SK-N-MC (cell line): Measurements from ENCODE around the gene PKMYT1.

Experiments used
- DNase-seq: peaks from one replicate; pipeline ENCODE4 v3.0.0-alpha.2; 2011; ENCODE audit warnings: low read depth, low spot score
- H3K27ac ChIP-seq: fragments of 200-600 bp; sonication (generic); 2 replicates; pipeline ENCODE4 v1.5.1; 2016; ENCODE audit warnings: mixed run types
- H3K36me3 ChIP-seq: fragments of 200-600 bp; sonication (generic); 2 replicates; pipeline ENCODE4 v1.6.1; 2017; ENCODE audit warnings: antibody characterized with exemption, low read length, mixed read lengths; ENCODE audit not compliant: insufficient read depth
- H3K4me3 ChIP-seq: fragments of 200-600 bp; sonication (generic); 2 replicates; pipeline ENCODE4 v1.5.1; 2016
- H3K9ac ChIP-seq: fragments of 200-600 bp; sonication (generic); 2 replicates; pipeline ENCODE4 v1.8.0; 2017; ENCODE audit warnings: mixed run types, mixed read lengths; ENCODE audit not compliant: insufficient read length
- H3K9me3 ChIP-seq: fragments of 200-600 bp; sonication (generic); 2 replicates; pipeline ENCODE4 v1.6.1; 2017; ENCODE audit warnings: low read depth, mild to moderate bottlenecking, antibody characterized with exemption, low read length, moderate library complexity, mixed read lengths
- EZH2 ChIP-seq: fragments of 200-600 bp; sonication (generic); IDR thresholded peaks from one replicate; pipeline ENCODE4 v1.6.1; 2017; ENCODE audit warnings: antibody characterized with exemption
- FOXP2 ChIP-seq: optimal IDR thresholded peaks from 2 replicates; pipeline ENCODE3; 2011; ENCODE audit warnings: mild to moderate bottlenecking, moderate library complexity; ENCODE audit not compliant: insufficient read depth; ENCODE audit errors: extremely low read length, control extremely low read depth
- POLR2AphosphoS5 ChIP-seq: IDR thresholded peaks from 2 replicates; pipeline ENCODE4 v1.6.1; 2012; ENCODE audit warnings: mild to moderate bottlenecking, low read depth, low read length, borderline replicate concordance

The PKMYT1 gene

GRCh38 chr16:3007957-3008689 is 27.9 kb upstream of the PKMYT1 start:
- Histone ChIP-seq H3K36me3 (no peaks in the 10 kb centered on the region), H3K9me3 (no peaks in the 10 kb centered on the region), H3K4me3 (no peak overlapping the region), H3K9ac (no peak overlapping the region), H3K27ac (no peak overlapping the region)
- DNase-seq: no peak
- TF ChIP-seq EZH2 (no peak), FOXP2 (no peak), POLR2AphosphoS5 (no peak)

- no peaks in the 10 kb centered on the region for H3K36me3 ChIP-seq
- TF ChIP-seq FOXP2: no peak
- no peak for TF ChIP-seq EZH2
- no peak for TF ChIP-seq POLR2AphosphoS5
- no peak overlapping the region for H3K9ac ChIP-seq
- no peak for DNase-seq
- H3K4me3 ChIP-seq: no peak overlapping the region
- no peak overlapping the region for H3K27ac ChIP-seq
- no peaks in the 10 kb centered on the region for H3K9me3 ChIP-seq
Observed at GRCh38 chr16:3007059-3007956, 27.1 kb upstream of the PKMYT1 start.

GRCh38 chr16:3004781-3005284 is 24.6 kb upstream of the PKMYT1 start:
- TF ChIP-seq EZH2: no peak
- no peak for TF ChIP-seq POLR2AphosphoS5
- no peak for TF ChIP-seq FOXP2
- Histone ChIP-seq H3K4me3 (no peak overlapping the region), H3K9me3 (no peaks in the 10 kb centered on the region), H3K9ac (no peak overlapping the region), H3K27ac (no peak overlapping the region), H3K36me3 (no peaks in the 10 kb centered on the region)
- DNase-seq: no peak

- no peak overlapping the region for H3K9ac ChIP-seq
- no peaks in the 10 kb centered on the region for H3K9me3 ChIP-seq
- no peak for DNase-seq
- no peak overlapping the region for H3K4me3 ChIP-seq
- no peaks in the 10 kb centered on the region for H3K36me3 ChIP-seq
- H3K27ac ChIP-seq: no peak overlapping the region
- TF ChIP-seq FOXP2 (no peak), EZH2 (no peak), POLR2AphosphoS5 (no peak)
Observed at GRCh38 chr16:3004319-3004718, 24.1 kb upstream of the PKMYT1 start.

GRCh38 chr16:3003582-3004270 is 23.5 kb upstream of the PKMYT1 start:
- no peak overlapping the region for H3K27ac ChIP-seq

GRCh38 chr16:3001316-3001715 is 21.1 kb upstream of the PKMYT1 start:
- no peak for DNase-seq
- H3K36me3 ChIP-seq: no peaks in the 10 kb centered on the region
- H3K9me3 ChIP-seq: no peaks in the 10 kb centered on the region
- H3K4me3 ChIP-seq: no peak overlapping the region
- no peak overlapping the region for H3K27ac ChIP-seq
- no peak for TF ChIP-seq POLR2AphosphoS5
- TF ChIP-seq FOXP2: no peak
- TF ChIP-seq EZH2: no peak
- no peak overlapping the region for H3K9ac ChIP-seq

More at GRCh38 chr16:3003582-3004270, 23.5 kb upstream of the PKMYT1 start:
- TF ChIP-seq FOXP2 (no peak), POLR2AphosphoS5 (no peak), EZH2 (no peak)
- Histone ChIP-seq H3K4me3 (no peak overlapping the region), H3K9ac (no peak overlapping the region), H3K36me3 (no peaks in the 10 kb centered on the region), H3K9me3 (no peaks in the 10 kb centered on the region)
- peak; percentile 86 for DNase-seq

GRCh38 chr16:3000540-3000939 is 20.3 kb upstream of the PKMYT1 start:
- H3K9ac ChIP-seq: no peak overlapping the region
- TF ChIP-seq POLR2AphosphoS5: no peak

GRCh38 chr16:2999929-3000328 is 19.7 kb upstream of the PKMYT1 start:
- no peaks in the 10 kb centered on the region for H3K36me3 ChIP-seq
- no peaks in the 10 kb centered on the region for H3K9me3 ChIP-seq
- TF ChIP-seq POLR2AphosphoS5 (no peak), FOXP2 (no peak), EZH2 (no peak)
- H3K4me3 ChIP-seq: no peak overlapping the region
- DNase-seq: no peak
- H3K27ac ChIP-seq: no peak overlapping the region
- no peak overlapping the region for H3K9ac ChIP-seq

More at GRCh38 chr16:3000540-3000939, 20.3 kb upstream of the PKMYT1 start:
- H3K4me3 ChIP-seq: no peak overlapping the region
- no peak overlapping the region for H3K27ac ChIP-seq
- no peaks in the 10 kb centered on the region for H3K9me3 ChIP-seq
- DNase-seq: no peak
- no peaks in the 10 kb centered on the region for H3K36me3 ChIP-seq
